Stimulated activated CD8-positive, alpha-beta memory T cell treated with anti-CD3 and anti-CD28 coated beads, Interleukin-12 subunit alpha, Interleukin-12 subunit beta, amount 100 ng/mL, for 24 hours (primary cell): ENCODE results near the gene PARD3.

ENCODE experiments used
- DNase-seq: peaks from one replicate; pipeline ENCODE4 v3.0.0-alpha.2; 2020; ENCODE audit errors: extremely low read depth

The PARD3 gene

GRCh38 chr10:34580643-34581042, 234.5 kb downstream of the PARD3 start:
- DNase-seq: no peak

- DNase-seq: no peak
These were observed 234.9 kb downstream of the PARD3 start for GRCh38 chr10:34580214-34580613.

GRCh38 chr10:34578468-34578867, 236.6 kb downstream of the PARD3 start:
- DNase-seq: no peak

GRCh38 chr10:34576797-34577196, 238.3 kb downstream of the PARD3 start:
- DNase-seq: no peak

GRCh38 chr10:34575882-34576281, 239.2 kb downstream of the PARD3 start:
- no peak for DNase-seq

GRCh38 chr10:34574353-34574934, 240.7 kb downstream of the PARD3 start:
- DNase-seq: no peak

GRCh38 chr10:34570887-34571286, 244.2 kb downstream of the PARD3 start:
- no peak for DNase-seq

- no peak for DNase-seq
These were observed 247.3 kb downstream of the PARD3 start for GRCh38 chr10:34567659-34568253.

- DNase-seq: no peak
These were observed 249.2 kb downstream of the PARD3 start for GRCh38 chr10:34565934-34566333.

GRCh38 chr10:34558093-34558583, 257.0 kb downstream of the PARD3 start:
- DNase-seq: no peak

- DNase-seq: no peak
These were observed 257.9 kb downstream of the PARD3 start for GRCh38 chr10:34557173-34557572.

- DNase-seq: no peak
These were observed 259.4 kb downstream of the PARD3 start for GRCh38 chr10:34555653-34556052.

- DNase-seq: no peak
These were observed 261.3 kb downstream of the PARD3 start for GRCh38 chr10:34553747-34554146.

GRCh38 chr10:34551295-34551694, 263.8 kb downstream of the PARD3 start:
- no peak for DNase-seq

- DNase-seq: no peak
These were observed 265.1 kb downstream of the PARD3 start for GRCh38 chr10:34549953-34550352.

- no peak for DNase-seq
These were observed 266.1 kb downstream of the PARD3 start for GRCh38 chr10:34549001-34549400.

GRCh38 chr10:34548466-34548865, 266.6 kb downstream of the PARD3 start:
- DNase-seq: no peak

GRCh38 chr10:34547695-34548094, 267.4 kb downstream of the PARD3 start:
- DNase-seq: no peak

GRCh38 chr10:34547291-34547690, 267.8 kb downstream of the PARD3 start:
- DNase-seq: no peak

- DNase-seq: no peak
These were observed 270.7 kb downstream of the PARD3 start for GRCh38 chr10:34544400-34544799.

GRCh38 chr10:34543716-34544115, 271.4 kb downstream of the PARD3 start:
- no peak for DNase-seq

GRCh38 chr10:34540492-34540891, 274.6 kb downstream of the PARD3 start:
- no peak for DNase-seq

GRCh38 chr10:34539533-34540315, 275.4 kb downstream of the PARD3 start:
- no peak for DNase-seq
